Metanephros (tissue), 2 donors: ENCODE data around the gene CLEC4D. TPM values are rescaled to one million over a fixed set of nuclear protein-coding genes. Genes with fewer than 3 reads are reported as not detected.

Experiments
- small RNA-seq: library from RNA; depleted of rRNA; stranded (forward); fragments of <200 nt; gene quantifications from one replicate; pipeline ENCODE3, GENCODE V24; 2014; ENCODE audit warnings: low replicate concordance
- total RNA-seq: library from RNA; depleted of rRNA; stranded (reverse); fragments of >200 nt; gene quantifications from one replicate; pipeline ENCODE4 v1.2.3, GENCODE V29; 2014

CLEC4D gene
- 1.8 TPM for total RNA-seq

DNA sequence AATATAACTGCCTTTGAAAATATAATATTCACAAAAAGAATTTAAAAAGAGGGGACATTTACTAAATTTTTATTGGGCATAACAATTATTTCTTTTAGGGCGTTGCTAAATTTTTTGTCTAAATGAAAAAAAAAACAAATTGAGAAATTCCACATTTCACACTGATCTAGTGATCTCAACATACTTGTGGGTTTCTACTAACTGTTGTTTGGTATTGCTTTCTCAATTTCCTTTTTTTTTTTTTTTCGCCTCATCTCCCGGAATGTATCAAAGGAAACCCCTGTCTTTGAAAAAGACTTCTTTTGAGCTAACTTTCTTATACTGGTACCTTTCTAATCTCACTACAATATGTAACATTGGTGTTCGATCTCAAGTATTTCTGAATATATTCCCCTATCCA is at the start of gene CLEC4D:
Gene CLEC4D (plus strand): TSS at position 248 of the 400 bp plus-strand sequence. CDS start 230 bp downstream, outside the sequence.

DNA sequence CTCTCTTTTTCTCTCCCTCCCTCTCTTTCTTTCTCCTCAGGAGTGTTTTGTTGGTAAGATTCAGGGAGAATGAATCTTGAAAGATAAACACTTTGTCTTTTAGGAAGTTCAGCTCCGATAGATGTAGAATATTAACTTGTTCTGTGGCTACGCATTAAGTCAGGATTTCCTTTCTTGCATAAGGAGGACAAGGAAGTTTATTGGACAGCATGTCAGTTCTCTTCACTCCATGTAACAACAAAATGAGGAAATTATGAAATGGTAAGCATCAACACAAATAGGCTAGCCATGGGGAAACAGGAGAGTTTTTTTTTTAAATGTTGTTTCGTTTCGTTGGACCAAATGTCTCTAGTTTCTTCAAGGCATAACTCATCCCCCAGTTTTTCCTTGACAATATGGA is 27.5 kb downstream of the CLEC4D start, which contains the start of gene CLEC4E:
Gene CLEC4E (minus strand): TSS at position 75 of the 400 bp plus-strand sequence. CDS start 108 bp downstream, outside the sequence.

Small RNAs within 50 kb of the gene (small RNA-seq; reads per million reads assigned to genes)
- not detected for gene RNU6-275P

Other genes starting within 250 kb of the CLEC4D start
- gene CLEC6A, start 57.5 kb upstream of the CLEC4D start, total RNA-seq: 0.12 TPM
- gene CLEC4E, start 27.4 kb downstream of the CLEC4D start, total RNA-seq: 1.5 TPM
- gene AICDA, start 99.4 kb downstream of the CLEC4D start, total RNA-seq: 0.23 TPM
- 42.2 TPM for gene MFAP5, start 149.3 kb downstream of the CLEC4D start, total RNA-seq
- 69.1 TPM for gene RIMKLB, start 184.5 kb downstream of the CLEC4D start, total RNA-seq